Measurements from ENCODE around the gene TDRD9. TPM values are rescaled to one million over a fixed set of nuclear protein-coding genes. Genes with fewer than 3 reads are reported as not detected.

Gene TDRD9
- total and polyA plus RNA-seq, 2 of the 4 experiments (the other 2 are of a cell fraction): 0.07 to 0.18 TPM

- BruUV-seq (replicated peaks): no TSS peak
- dilution Hi-C loops (cut with HindIII; ENCODE audit: low sequenced_read_pairs, unreplicated experiment): no loop called here
- Histone ChIP-seq H3K27me3 (ENCODE audit: control insufficient read depth, insufficient read depth, low read length) (no peaks in the 10 kb centered on the region; the same call in 1 of the 2 replicates), H3K79me1 (ENCODE audit: low read depth in 1 of 2, low read length in 2 of 2) (no peaks in the 10 kb centered on the region), H2BK20ac (ENCODE audit: low read depth, low read length) (no peak overlapping the region), H3K4me2 (ENCODE audit: low read depth, low read length) (no peak overlapping the region), H4K91ac (ENCODE audit: insufficient read depth, low read depth, low read length) (no peak overlapping the region), H4K5ac (ENCODE audit: low read depth, low read length) (no peak overlapping the region), H2AFZ (replicated peaks; ENCODE audit: low read length, poor library complexity) (no peak overlapping the region), H2AK5ac (ENCODE audit: low read depth, low read length) (no peak overlapping the region), H3K4ac (ENCODE audit: low read depth, low read length) (no peak overlapping the region), H3K4me1 (ENCODE audit: control insufficient read depth, insufficient read depth, low read length) (no peaks in the 10 kb centered on the region), H2BK120ac (ENCODE audit: low read depth, low read length) (no peak overlapping the region), H2BK15ac (ENCODE audit: low read depth, low read length) (no peak overlapping the region), H3K18ac (ENCODE audit: low read depth, low read length) (no peak overlapping the region), H3K14ac (replicated peaks; ENCODE audit: low read depth, low read length) (no peak overlapping the region), H2AK9ac (replicated peaks; ENCODE audit: low read depth, low read length, poor library complexity) (no peak overlapping the region), H3K4me3 (ENCODE audit: insufficient read depth, low read depth, low read length) (no peak overlapping the region), H3K9me1 (ENCODE audit: insufficient read depth, low read length) (no peaks in the 10 kb centered on the region), H4K20me1 (ENCODE audit: insufficient read depth, low read length) (no peaks in the 10 kb centered on the region), H3K23ac (ENCODE audit: low read depth, low read length) (no peak overlapping the region), H3K9ac (ENCODE audit: low read depth, low read length) (no peak overlapping the region), H2BK5ac (ENCODE audit: low read depth, low read length, poor library complexity, severe bottlenecking) (no peak overlapping the region), H3K27ac (ENCODE audit: insufficient read depth, low read length) (no peak overlapping the region), H3K9me3 (ENCODE audit: control insufficient read depth, insufficient read depth, low read length) (no peaks in the 10 kb centered on the region), H4K8ac (ENCODE audit: low read depth in 2 of 2, low read length in 2 of 2) (no peak overlapping the region), H3K56ac (ENCODE audit: extremely low read depth, insufficient read depth, low read length) (no peak overlapping the region), H3K36me3 (ENCODE audit: control insufficient read depth, insufficient read depth, low read length) (no peaks in the 10 kb centered on the region)
- ATAC-seq (ENCODE audit: low read depth) (no peak), DNase-seq (no peak)
- in situ Hi-C loops (cut with MboI; ENCODE audit: low sequenced_read_pairs): loop anchor here (25.0 kb wide), 2 partner anchors 467 to 542 kb away; no protein-coding TSS in a partner anchor
- ChIA-PET CTCF (no interaction called here), POLR2A (ENCODE audit: unreplicated experiment) (no interaction called here)
- TF ChIP-seq NFE2L2 (IDR thresholded peaks at IDR 0.05; ENCODE audit: low read depth, low read length) (no peak), RFX5 (IDR thresholded peaks at IDR 0.05; ENCODE audit: low read depth, low read length) (no peak), RAD21 (IDR thresholded peaks at IDR 0.05; ENCODE audit: low read length) (no peak), BHLHE40 (IDR thresholded peaks at IDR 0.05; ENCODE audit: low read depth, low read length) (no peak), MXI1 (IDR thresholded peaks at IDR 0.05; ENCODE audit: borderline replicate concordance, low read depth, low read length) (no peak), SMC3 (IDR thresholded peaks at IDR 0.05; ENCODE audit: low read depth, low read length) (no peak)
- 78% methylated on average over 18 of the region's 31 CpGs; no CpG with 5 or more reads in 1 of the 2 experiments for WGBS, 2 experiments (ENCODE audit: extremely low coverage in 2 of 2, insufficient read length in 1 of 2)
- intact Hi-C loops (cut with micrococcal nuclease): no loop called here
Observed at GRCh38 chr14:104095426-104096310, 167.4 kb downstream of the TDRD9 start.

All from IMR-90 (cell line).